Stimulated activated naive CD4-positive, alpha-beta T cell (primary cell): ENCODE results near the gene RIOK3.
"Not testable (repeated sequence)": the region's sequence is repeated elsewhere in the genome, so short reads cannot be mapped to it uniquely, and the experiment has no call there.

ENCODE experiments used
- DNase-seq, 6 experiments: peaks; one replicate each; lab custom pipeline; 2025; lab: John Stamatoyannopoulos, UW

The RIOK3 gene

GRCh38 chr18:23451011-23451410 lies 2.1 kb upstream of the RIOK3 start:
- no peak for DNase-seq

- DNase-seq, result no peak
Observed at GRCh38 chr18:23451491-23451890, 1.6 kb upstream of the RIOK3 start.

GRCh38 chr18:23452347-23452727 lies 750 bp upstream of the RIOK3 start:
- DNase-seq, result peak in 1 of 6 experiments; percentile 22

- peak in 2 of 6 experiments; percentile 49 to 63 for DNase-seq
Observed at GRCh38 chr18:23453680-23454058, 582 bp downstream of the RIOK3 start.

GRCh38 chr18:23456835-23457234 lies 3.7 kb downstream of the RIOK3 start:
- no peak for DNase-seq

- DNase-seq, result no peak
Observed at GRCh38 chr18:23458830-23459529, 5.9 kb downstream of the RIOK3 start.

- DNase-seq, result no peak
Observed at GRCh38 chr18:23459530-23459921, 6.4 kb downstream of the RIOK3 start.

GRCh38 chr18:23460285-23461273 lies 7.5 kb downstream of the RIOK3 start:
- DNase-seq, result no peak

GRCh38 chr18:23462876-23463275 lies 9.8 kb downstream of the RIOK3 start:
- no peak for DNase-seq

GRCh38 chr18:23468753-23469459 lies 15.8 kb downstream of the RIOK3 start:
- DNase-seq, result no peak

GRCh38 chr18:23470620-23471387 lies 17.7 kb downstream of the RIOK3 start:
- DNase-seq, result no peak

GRCh38 chr18:23471486-23471885 lies 18.4 kb downstream of the RIOK3 start:
- DNase-seq, result no peak

- DNase-seq, result no peak
Observed at GRCh38 chr18:23479829-23480505, 26.9 kb downstream of the RIOK3 start.

GRCh38 chr18:23484561-23485182 lies 31.6 kb downstream of the RIOK3 start:
- no peak for DNase-seq

GRCh38 chr18:23485386-23485785 lies 32.3 kb downstream of the RIOK3 start:
- DNase-seq, result no peak

GRCh38 chr18:23487738-23488570 lies 34.9 kb downstream of the RIOK3 start:
- peak; percentile 14 to 54 (median 42) for DNase-seq

GRCh38 chr18:23489586-23489985 lies 36.5 kb downstream of the RIOK3 start:
- not testable (repeated sequence) for DNase-seq

- no peak for DNase-seq
Observed at GRCh38 chr18:23493654-23494053, 40.6 kb downstream of the RIOK3 start.

GRCh38 chr18:23494992-23495391 lies 41.9 kb downstream of the RIOK3 start:
- DNase-seq, result no peak
